ENCODE measurements around the gene RRBP1.

DNA sequence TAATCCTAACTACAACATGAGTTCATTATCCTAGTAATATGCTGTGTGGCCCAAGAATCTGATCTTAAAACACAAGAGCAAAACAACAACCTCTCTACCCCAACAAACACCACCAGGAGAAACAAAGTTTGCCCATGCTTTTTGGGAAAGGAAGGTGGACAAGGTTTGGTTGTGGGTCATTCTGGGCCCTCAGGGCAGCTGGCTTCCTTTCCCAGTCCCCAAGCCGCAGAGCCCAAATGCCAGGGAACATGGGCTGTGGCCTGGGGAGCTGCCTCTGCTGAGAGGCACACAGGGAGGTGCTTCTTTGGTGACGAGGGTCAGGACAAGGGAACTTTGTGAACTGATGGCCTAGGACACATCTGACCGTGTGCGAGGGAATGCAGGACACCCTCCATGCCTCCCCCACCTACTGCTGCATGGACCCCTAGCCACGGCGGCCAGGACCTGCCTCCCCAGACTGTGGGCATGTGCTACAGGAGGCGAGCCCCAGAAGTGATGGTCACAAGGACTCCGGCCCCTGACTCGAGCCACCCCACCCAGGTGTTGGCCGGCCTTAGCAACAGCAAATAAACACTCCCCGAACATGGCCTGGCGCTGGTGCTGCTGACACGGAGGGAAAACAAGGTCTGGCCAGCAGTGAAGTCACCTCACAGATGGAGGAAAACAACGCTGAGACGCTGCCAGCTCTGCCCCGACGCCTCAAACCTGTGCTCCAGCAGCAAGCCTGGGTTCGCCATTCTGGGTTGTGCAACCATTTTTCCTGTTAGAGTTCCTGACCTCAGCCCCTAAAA, 55.6 kb downstream of the RRBP1 start:
- TF ChIP-seq, protein P1, sequence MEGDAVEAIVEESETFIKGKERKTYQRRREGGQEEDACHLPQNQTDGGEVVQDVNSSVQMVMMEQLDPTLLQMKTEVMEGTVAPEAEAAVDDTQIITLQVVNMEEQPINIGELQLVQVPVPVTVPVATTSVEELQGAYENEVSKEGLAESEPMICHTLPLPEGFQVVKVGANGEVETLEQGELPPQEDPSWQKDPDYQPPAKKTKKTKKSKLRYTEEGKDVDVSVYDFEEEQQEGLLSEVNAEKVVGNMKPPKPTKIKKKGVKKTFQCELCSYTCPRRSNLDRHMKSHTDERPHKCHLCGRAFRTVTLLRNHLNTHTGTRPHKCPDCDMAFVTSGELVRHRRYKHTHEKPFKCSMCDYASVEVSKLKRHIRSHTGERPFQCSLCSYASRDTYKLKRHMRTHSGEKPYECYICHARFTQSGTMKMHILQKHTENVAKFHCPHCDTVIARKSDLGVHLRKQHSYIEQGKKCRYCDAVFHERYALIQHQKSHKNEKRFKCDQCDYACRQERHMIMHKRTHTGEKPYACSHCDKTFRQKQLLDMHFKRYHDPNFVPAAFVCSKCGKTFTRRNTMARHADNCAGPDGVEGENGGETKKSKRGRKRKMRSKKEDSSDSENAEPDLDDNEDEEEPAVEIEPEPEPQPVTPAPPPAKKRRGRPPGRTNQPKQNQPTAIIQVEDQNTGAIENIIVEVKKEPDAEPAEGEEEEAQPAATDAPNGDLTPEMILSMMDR (conservative IDR thresholded peaks at IDR 0.05; ENCODE audit: low read depth, low read length), result no peak
- TF ChIP-seq MXI1 (IDR thresholded peaks at IDR 0.05; ENCODE audit: borderline replicate concordance, low read depth, low read length) (no peak), POLR2A (IDR thresholded peaks at IDR 0.05; ENCODE audit: low read depth, low read length) (no peak), SMC3 (IDR thresholded peaks at IDR 0.05; ENCODE audit: low read depth, low read length) (no peak), CEBPB (IDR thresholded peaks at IDR 0.05; ENCODE audit: low read depth, low read length) (no peak), RFX5 (IDR thresholded peaks at IDR 0.05; ENCODE audit: low read depth, low read length) (no peak)
- TF ChIP-seq, protein P2, sequence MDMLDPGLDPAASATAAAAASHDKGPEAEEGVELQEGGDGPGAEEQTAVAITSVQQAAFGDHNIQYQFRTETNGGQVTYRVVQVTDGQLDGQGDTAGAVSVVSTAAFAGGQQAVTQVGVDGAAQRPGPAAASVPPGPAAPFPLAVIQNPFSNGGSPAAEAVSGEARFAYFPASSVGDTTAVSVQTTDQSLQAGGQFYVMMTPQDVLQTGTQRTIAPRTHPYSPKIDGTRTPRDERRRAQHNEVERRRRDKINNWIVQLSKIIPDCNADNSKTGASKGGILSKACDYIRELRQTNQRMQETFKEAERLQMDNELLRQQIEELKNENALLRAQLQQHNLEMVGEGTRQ (IDR thresholded peaks at IDR 0.05; ENCODE audit: low read depth, low read length), result no peak
